ENCODE measurements around the gene C2CD3.

GRCh38 chr11:74044538-74044937 lies 126.3 kb downstream of the C2CD3 start:
- TF ChIP-seq POLR2A (IDR thresholded peaks at IDR 0.05) (no peak), CTCF (IDR thresholded peaks at IDR 0.05) (no peak), EP300 (IDR thresholded peaks at IDR 0.05) (no peak)

Measured in tibial nerve (tissue), 4 donors.